CD4-positive, alpha-beta T cell treated with Interleukin-6 for 4 hours (primary cell): ENCODE measurements around the gene AACS.

ENCODE experiments used
- DNase-seq: peaks from one replicate; pipeline ENCODE4 v3.0.0-alpha.2; 2020; ENCODE audit warnings: mixed read lengths

AACS gene

GRCh38 chr12:125186471-125187147 is 121.4 kb downstream of the AACS start:
- no peak for DNase-seq

GRCh38 chr12:125187148-125187745 is 122.0 kb downstream of the AACS start:
- no peak for DNase-seq

- no peak for DNase-seq
Measured at GRCh38 chr12:125187780-125188741, 122.8 kb downstream of the AACS start.

GRCh38 chr12:125189015-125189414 is 123.8 kb downstream of the AACS start:
- no peak for DNase-seq

GRCh38 chr12:125189502-125189901 is 124.3 kb downstream of the AACS start:
- DNase-seq, result no peak

- DNase-seq, result no peak
Measured at GRCh38 chr12:125191361-125192087, 126.3 kb downstream of the AACS start.

- no peak for DNase-seq
Measured at GRCh38 chr12:125192690-125193221, 127.5 kb downstream of the AACS start.
